ENCODE measurements around the gene ANP32A.

ANP32A gene

DNA sequence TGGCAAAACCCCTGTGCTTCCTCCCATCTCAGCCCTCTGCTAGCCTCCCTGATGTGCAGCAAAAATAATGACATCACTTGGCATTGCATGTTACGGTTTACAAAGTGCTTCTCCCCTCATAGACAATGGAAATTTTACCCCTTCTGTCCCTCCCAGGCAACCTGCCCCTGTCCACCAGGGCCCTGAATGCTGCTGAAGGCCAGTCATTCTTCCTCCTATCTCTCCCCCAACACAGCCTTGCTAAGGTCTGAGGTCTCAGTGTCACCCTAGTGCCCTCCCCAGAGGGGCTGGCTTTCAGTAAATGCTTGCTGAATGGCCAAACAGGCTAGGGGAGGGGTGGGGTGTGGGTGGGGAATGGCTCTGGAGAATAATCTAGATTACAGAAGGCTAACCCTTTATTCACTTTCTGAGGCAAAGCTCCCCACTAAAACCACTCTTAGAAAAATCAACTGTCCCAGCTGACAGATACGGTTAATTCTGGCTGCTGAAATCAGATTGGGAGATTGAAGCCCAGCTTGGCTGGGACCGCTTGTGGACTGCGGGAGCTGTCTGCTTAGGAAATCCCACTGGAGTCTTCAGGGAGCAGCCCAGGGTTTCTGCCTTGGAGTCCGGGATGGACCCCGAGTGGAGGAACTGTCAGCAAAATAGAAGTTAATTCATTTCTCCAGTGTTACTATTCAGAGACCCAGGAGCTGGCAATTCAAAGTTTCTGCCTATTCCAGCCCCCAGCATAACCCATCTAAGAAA lies 22.9 kb downstream of the ANP32A start:
- no peak for DNase-seq

DNA sequence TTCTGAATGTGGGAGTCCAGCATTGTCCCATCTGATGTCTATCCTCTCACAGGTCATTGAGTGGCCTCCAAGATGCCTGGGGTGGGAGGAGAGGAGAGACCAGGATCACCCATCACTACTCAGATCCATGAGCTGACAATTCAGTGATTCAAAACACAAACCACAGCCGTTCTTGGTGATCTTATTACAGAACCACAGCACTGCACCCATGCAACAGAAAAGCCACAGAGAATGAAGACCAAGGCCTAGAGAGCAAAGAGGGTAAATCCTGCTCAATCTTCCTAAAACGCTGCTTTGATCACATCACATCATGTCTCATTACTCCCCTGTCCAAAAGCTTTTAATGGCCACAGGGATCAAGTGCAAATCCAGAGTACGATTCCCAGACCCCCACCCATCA lies 23.5 kb downstream of the ANP32A start:
- no peak for DNase-seq

DNA sequence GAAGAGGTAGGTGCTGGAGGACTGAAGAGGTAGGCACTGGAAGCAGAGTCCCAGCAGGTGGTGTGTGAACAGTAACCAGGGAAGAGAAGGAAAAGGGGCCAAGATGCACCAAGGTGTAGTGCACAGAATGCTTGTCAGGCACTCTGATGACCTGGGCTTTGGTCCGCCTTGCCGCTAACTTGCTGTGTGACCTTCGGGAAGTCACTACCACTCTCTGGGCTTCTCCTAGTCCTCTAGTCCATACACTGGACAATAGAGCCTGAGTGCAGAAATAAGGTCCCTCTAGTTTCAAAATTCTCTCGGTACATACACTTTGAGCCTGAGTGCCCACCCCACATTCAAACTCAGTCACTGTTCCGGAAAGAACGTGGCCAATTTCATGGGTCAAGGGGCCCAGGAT lies 24.1 kb downstream of the ANP32A start:
- no peak for DNase-seq

DNA sequence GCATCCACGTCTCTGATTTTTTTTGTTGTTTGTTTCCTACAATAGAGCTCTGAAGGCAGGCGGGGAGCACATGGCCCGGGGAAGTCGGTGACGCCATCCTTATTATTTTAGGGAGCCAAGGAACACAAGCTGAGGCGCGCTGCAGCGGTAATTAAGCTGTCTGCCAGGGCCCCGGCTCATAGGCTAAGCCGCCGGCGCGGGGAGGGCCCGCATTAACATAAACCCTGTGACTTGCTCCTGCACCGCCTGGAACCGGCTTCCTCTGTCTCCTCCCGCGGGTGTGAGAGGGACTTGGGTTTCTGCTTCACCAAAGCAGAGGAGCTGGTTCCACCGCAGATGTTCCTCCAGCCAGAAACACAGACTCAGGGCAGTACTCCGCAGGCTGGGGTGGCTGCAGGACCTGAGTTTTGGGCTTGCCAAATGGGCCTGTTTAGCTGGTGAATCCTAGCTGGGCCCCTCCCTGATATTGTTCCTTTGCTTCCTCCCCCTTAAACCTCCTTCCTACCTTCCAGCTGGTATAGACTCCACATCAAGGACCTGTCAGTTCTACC lies 25.3 kb downstream of the ANP32A start:
- DNase-seq, result peak; percentile 31

DNA sequence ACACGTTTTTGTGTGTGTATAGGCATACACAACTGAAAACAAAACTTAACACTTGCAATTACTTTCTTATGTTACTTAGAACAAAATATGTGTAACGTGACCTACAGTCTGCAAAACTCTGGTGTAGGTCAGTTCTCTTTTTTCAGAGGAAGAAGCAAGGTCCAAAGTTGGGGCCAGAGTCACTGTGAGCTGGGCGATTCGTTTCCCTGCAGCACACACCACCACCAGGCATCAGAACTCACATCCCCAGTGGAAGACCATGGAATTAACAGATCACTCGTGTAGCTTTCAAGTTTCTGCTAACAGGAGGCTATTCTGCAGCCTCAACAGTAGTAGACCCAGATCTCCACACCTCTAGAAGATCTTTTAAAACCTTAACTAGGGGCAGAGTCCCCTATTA lies 25.8 kb downstream of the ANP32A start:
- no peak for DNase-seq

DNA sequence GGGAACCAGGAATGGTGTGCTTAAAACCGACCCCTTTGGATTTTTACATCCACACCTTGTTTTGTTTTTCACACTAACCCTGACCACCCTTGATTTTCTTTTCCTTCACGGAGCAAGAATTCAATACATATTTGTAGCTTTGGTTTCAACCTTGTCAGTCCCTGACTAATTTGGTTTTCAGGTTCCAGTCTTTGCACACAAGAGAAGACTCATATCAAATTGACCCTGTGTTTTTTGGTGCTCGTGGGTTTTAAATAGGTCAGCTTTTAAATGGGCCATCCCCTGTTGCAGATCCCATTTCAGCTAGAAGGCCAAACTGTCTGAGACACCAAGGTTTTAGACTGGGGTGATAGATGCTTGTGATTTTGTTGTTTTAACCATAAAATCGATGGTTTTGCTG lies 26.4 kb downstream of the ANP32A start:
- DNase-seq, result no peak

DNA sequence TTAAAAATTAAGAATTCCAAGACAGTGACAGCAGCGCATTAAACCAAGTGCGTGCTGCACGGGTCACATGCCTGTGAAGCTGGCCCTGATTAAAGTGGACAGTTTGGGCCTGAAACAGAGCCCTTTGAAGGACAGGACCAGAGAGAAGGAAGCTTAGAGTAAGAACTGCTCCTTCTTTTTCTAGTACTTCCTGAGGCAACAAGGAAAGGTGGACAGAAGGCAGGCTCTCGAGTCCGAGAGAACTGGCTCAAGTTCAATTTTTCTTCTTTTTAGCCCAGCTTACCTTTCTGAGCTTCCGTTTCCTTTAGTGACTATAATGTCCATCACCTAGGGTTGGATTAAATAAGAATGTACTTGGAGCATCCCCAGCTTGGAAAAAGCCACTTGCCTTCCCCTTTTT lies 26.9 kb downstream of the ANP32A start:
- DNase-seq, result no peak

DNA sequence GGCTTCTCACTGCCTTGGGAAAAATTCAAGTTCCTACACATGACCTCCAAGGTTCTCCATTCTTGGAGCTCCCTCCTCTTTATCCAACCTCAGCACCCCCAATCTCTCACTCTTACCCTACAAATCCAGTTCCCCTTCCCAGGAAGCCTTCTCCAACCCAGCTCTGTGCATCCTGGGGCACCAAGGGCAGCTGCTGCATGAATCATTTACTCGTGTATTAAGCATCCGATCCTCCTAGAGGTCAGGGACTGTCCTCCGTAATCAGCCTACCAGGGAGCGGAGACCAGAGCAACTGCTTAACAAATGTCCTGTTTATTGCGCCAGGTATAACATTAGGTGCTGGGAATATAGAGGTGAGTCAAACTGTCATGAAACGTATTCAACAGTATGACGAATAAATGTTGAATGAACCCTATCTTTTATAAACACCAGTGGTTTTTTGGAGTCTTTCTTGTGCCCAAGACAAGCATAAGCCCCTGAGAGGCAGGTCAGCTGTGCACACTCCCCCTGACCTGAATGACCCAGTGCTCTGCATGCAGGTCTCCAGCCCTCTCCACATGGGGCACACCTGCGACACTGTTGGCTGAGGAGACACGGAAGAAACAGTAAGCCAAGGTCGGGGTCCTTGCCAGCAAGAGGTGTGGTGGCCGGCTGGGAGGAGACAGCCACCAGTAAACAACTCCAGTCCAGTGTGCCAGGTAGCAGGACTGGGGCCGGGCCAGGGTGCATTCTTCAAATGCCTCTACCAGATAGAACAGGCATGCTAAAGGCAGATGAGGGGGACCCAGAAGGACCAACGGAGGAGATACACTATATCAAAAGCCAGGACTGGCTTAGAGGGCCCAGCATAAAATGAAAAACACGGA lies 27.6 kb downstream of the ANP32A start:
- no peak for DNase-seq

DNA sequence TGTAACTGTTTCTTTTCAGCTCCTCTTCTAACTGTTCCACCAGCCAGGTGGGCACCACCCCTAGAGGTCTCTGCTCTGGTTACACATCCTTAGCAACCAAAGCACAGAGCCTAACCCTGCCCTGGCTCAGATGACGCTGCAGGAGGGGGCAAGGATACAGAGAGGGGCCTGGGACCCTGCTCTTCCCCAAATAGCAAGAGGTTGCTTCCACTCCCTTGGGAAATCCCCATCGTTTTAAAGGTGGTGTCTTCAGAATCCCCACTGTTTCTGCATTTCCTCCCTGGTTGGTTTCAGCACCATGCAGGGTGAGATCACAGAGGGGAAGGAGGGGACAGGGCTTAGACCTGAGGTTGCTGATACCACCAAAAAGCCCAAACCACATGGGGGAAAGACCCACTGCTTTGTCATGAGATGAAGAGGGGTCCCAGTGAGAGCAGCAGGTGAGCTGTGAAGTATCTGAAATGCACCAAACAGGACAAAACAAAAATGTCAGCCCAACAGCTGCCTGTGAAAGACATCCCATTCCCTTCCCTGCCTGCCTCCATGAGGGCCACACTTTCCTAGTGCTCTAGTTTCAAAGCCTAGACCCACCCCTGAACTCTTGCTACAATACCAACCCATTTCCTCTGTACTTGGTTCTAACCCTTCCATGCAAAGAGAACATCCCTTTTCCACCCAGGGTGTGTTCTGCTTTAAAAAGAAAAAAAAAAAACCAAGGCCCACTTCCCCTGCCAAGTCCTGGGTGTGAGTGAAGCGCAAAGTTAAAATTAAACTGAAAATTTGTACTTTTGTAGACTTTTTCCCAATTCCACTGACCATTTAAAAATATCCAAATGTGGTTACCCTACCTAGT lies 29.0 kb downstream of the ANP32A start:
- DNase-seq, result peak; percentile 44

DNA sequence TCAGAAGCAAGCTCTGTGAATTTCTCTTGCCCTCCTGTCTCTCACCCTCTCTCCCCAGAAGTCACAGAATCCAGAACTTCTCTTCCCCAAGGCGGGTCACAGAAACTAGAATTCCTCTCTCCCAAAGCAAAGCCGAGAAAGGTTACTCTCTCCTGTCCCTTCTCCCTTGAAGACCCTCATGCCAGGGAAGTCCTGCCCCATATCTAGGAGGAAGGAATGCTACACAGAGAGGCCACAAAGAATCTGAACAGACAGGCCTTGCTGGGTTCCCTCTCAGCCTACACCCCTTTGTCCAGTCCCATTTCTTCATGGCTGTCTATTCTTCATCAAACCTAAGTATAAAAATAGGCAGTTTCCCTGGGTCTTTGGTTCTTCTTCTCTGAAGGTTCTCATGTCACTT lies 29.8 kb downstream of the ANP32A start:
- no peak for DNase-seq

DNA sequence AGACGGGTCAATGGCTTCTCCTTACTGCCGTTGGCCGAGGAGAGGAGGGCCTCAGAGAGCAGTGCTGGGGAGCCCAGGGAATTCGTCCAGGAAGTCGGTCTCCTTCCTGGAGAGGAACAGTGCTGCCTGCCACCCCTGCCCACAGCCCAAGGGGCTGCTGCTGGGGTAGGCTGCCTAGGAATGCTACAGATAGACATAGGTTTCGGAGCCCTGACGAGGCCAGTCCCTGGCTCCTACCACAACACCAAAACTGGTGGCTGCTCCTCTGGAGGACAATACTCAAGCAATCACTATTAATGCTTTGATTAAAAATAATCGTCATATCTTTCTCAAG lies 30.5 kb downstream of the ANP32A start:
- DNase-seq, result no peak

DNA sequence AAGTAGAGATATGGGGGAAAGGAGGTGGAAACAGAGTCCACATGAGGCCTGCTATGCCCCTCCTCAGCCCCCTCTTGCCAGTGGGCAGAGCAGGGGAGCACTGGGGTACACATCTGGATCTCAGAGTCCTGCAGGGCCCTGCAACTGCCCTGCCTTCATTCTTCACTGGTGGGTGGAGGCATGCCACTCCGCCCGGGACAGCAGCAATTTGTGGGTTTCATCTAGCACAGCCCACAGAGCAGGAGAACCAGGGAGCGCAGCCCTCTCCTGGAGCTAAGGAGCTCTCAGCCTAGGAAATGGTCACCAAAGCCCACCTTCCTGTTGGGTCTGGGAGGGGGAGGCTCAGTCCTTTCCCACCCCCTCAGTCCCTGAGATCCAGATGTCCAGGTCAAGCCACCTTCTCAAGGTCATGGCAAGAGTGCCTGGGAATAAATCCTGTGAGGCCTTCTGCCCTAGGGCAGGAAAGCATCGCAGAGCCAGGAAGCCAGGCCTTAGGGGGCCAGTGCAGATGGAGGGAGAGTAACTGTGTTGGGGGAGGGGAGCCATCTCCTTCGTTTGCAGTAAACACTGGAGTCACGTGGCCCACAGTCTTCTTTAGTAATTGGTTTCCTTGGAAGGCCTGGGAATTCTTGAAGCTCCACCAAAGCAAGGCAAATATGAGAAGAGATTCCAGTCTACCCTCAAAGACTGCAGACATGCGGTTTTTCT lies 31.0 kb downstream of the ANP32A start:
- DNase-seq, result no peak

DNA sequence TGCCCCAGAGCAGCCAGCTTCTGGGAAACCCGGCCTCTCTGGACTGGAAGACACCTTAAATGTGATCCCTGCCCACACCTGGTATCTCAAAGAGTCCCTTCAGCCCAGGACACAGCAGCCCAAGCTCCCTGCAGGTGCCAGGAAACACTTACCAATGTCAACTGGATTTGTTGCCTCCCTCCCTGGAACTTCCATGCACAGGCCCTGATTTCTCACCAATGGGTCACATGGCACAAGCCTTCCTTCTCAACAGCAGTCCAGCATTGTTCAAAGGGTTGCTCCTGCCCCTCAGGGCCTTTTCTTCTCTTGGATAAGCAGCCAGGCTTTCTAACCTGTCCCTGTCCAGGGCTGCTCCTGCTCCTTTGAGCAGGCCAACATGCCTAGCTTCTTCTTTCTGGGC lies 31.6 kb downstream of the ANP32A start:
- DNase-seq, result no peak

DNA sequence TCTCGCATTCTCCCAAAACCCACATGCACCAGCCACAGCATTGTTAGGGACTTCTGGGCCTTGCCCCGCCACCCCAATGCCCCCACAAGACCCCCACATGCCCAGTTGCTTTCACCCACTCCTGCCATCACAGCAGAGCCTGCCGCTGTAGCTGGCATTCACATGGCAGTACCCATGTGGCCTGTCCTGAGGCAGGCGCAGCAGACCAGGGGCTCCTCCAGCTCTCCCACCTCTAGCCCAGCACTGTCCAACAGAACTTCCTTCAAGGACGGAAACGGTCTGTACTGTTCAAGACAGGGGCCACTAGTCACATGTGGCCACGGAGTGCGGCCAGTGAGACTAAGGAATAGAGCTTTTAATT lies 32.5 kb downstream of the ANP32A start:
- DNase-seq, result no peak

DNA sequence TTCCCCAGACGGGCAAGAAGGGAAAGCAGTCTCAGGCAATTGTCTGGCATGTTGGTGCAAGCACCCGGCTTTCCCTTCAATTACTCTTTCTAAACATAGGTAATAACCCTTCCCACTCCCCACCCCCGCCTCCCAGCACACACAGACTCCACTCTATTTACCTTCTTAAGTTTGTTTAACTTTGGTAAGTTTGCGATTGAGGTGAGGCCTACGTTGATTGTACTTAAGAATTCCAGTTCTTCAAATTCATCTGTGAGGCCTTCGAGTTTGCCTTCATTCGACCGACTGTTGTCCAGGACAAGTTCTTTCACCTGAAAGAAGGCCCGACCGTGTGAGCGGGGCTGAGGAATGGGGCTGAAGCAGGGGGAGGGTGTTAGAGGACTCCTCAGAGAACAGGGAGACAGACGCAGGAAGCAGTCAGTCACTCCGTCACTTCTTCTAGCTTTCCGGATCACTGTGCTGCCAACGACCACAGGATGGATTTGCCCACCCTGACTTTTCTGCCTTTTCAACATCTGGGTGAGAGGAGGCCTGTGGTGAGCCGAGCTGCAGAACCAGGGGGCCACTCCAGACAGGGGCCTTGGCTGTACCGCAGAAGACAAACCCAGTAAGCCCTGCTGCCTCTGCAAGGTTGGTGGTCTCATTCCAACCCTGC lies 33.0 kb downstream of the ANP32A start:
- no peak for DNase-seq

DNA sequence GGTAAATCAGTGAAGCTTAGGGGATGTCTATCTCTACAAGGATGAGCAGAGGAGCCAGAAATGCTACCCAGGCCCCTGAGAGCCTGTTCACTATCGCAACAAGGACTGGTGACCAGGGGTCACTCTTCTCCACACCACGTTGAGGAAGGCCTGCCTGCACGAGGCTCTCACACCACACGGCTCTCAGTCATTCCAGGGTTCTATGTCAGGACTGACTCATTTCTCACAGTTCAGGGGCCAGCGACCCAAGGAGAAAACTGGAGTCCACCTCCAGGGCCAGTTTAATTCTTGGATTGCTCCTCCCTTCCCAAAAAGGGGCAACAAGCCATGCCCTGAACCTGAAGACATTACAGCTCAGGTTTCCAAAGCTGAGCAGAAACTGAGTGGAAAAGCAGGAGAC lies 33.9 kb downstream of the ANP32A start:
- no peak for DNase-seq

DNA sequence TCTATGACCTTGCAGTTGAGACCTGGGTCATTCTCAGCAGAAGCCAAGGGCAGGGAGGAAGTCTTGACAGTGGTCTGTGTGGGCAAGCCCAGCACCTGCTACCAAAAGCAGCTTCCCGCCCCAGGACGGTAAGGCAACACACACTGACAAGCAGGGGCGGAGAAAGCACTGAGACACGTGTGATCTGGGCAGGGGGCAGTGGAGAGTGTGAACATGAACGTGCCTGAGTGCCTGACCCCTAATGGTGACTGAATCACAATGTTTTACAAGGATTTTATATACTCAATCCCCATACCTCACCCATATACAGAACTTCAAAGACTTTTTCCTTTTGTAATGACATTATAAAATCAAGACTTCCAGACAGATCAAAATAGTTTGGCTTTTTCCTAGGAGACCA lies 35.2 kb downstream of the ANP32A start:
- no peak for DNase-seq

DNA sequence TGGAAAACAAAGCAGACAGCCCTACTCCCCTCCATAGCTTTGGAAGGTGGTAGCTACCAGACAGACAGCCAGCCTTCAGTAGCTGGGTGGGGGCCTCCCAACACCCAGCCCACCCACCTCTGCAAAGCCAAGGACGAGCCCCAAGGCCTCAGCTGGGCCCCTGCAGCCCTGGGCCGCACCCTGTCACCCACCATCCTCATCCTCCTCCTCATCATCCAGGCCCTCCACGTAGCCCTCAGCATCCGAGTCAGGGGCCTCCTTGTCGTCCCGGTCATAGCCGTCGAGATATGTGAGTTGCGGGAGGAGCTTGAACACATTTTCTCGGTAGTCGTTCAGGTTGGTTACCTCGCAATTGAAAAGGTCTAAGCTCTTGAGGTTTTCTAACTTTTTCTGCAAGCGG lies 36.5 kb downstream of the ANP32A start:
- no peak for DNase-seq

DNA sequence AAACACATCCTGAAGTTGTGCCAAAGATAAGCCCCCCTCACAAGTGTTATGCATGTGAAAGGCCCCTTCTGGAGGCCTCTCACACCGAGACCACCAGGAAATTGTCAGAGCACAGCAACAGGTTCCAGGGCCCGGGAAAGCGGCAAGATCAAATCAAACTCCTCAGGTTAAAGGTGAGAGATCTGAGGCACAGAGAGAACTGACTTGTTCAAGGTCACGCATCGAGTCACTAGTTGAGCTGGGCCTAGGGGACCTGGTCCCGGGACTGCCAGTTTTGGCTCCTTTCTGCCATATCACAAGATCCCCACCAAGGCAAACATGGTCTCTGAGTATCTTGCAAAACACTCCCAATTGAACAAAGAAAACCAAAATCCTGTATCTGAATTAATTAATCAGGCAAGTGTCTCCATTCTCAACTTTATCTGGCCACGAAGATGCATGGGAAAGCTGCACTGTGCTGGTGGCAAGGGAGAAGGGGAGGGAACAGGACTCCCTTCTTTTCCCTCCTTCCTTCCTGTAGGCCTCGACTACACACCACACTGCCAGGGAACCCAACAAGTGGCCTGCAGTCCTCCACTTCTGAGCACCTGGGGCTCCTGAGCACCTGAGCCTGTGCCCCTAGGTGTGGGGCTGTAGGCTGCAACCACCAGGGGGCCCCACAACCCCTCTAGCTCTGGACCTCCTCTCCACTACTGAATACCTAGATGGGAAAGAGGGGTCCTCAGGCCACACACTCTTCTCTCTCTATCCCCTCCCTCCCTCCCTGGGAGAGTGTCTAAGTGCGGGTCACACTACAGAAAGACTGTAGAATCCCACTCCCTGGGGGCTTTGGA lies 37.3 kb downstream of the ANP32A start:
- DNase-seq, result peak; percentile 50

DNA sequence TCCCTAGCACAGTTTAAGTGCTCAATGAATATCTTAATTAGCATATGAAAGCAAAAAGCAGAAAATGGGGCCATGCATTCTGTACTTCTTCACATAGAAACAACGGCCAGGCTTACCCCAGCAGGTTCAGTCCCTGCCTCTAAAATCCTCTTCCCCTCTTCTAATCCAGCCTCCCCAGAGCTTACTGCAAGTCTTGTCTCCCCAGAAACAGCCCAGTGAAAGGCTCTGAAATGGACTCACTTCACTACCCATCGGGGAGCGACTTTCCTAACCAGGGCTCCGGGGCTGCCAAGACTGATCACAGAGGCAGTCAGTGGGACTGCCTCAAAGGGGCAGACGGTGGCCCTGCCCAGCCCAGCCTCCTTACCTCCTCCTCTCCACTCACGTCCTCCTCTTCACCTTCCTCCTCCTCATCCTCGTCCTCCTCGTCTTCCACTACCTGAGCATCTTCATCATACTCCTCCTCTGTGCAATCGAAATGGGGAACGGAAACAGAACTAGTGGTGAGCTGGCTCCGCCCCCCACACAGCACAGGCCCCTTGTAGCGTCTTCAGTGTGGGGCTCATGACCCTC lies 38.0 kb downstream of the ANP32A start:
- no peak for DNase-seq

Measured in effector CD8-positive, alpha-beta T cell (primary cell).